Mucosa of descending colon (tissue), 3 donors: Measurements from ENCODE around the gene DYNLL1. TPM values are rescaled to one million over a fixed set of nuclear protein-coding genes. Genes with fewer than 3 reads are reported as not detected.
A peak's percentile ranks its signal among the peaks of the same experiment; 100 is the strongest.
"Not testable (repeated sequence)": the region's sequence is repeated elsewhere in the genome, so short reads cannot be mapped to it uniquely, and the experiment has no call there.

Experiments used
- ATAC-seq: fragments of 200-7000 bp; cut with Tn5 transposase; one replicate; pipeline ENCODE4 v1.9.1; 2020; ENCODE audit warnings: mild to moderate bottlenecking, moderate library complexity
- DNase-seq, 3 donors: peaks; one replicate each; pipeline ENCODE4 v3.0.0-alpha.2; 2020
- H3K36me3 ChIP-seq: fragments of 200-600 bp; one replicate; pipeline ENCODE4 v1.8.0; 2021; ENCODE audit warnings: low read depth, mild to moderate bottlenecking
- H3K4me1 ChIP-seq: fragments of 200-600 bp; one replicate; pipeline ENCODE4 v1.8.0; 2021; ENCODE audit warnings: low read depth, mild to moderate bottlenecking
- H3K4me3 ChIP-seq: fragments of 200-600 bp; one replicate; pipeline ENCODE4 v1.8.0; 2021; ENCODE audit warnings: mild to moderate bottlenecking
- H3K9me3 ChIP-seq: fragments of 200-600 bp; one replicate; pipeline ENCODE4 v1.8.0; 2021; ENCODE audit warnings: mild to moderate bottlenecking
- intact Hi-C, 2 donors: fragments of 100-400 bp; cut with DNase I in 1 of 2; cut with micrococcal nuclease in 1 of 2; formaldehyde crosslinking; loops; one replicate each; pipeline versions ENCODE4 v1.11.0 to v1.11.1; 2022; cut with DNase I, micrococcal nuclease
- long read RNA-seq, 2 donors: library from polyadenylated mRNA; unstranded; transcript quantifications; one replicate each; pipeline ENCODE4 v2.0.0, GENCODE V29; 2019 to 2021
- total RNA-seq, 3 donors: library from RNA; stranded (reverse); fragmentation: NEBNext Ultra II Directional in 2 of 3; extraction: Animal tissue kit (Norgen Biotek cat#: 25700) in 2 of 3; gene quantifications; one replicate each; pipeline versions ENCODE4 v1.2.1 to v1.2.4, GENCODE V29; 2021 to 2023
- TF ChIP-seq, protein P1 (sequence below): fragments of 200-600 bp; IDR thresholded peaks from one replicate; pipeline ENCODE4 v1.8.0; 2022; ENCODE audit warnings: antibody characterized with exemption, mild to moderate bottlenecking
- donor health status: DM: no; HTN: no; CAD: no; lungs with moderate emphysema.
- donor health status: DM: no; HTN: no; CAD: no.
- donor health status: DM: no; HTN: yes; CAD: no.

Gene DYNLL1
- total RNA-seq: 100 to 1,000 TPM; 309 to 343 (median 309) TPM
- long read RNA-seq, donor 1, transcript DYNLL1-207 (2 exons, 719 nt): minor isoform, 5 of 91 reads
- long read RNA-seq, donor 1, transcript DYNLL1-201 (3 exons, 720 nt): major isoform, 71 of 91 reads
- long read RNA-seq, donor 1, transcript DYNLL1-210 (1 exons, 670 nt): minor isoform, 8 of 91 reads
- long read RNA-seq, donor 1, partial matches to known transcripts: 0 of 91 reads
- long read RNA-seq, donor 1, other reads (novel, unspliced or antisense): 1 of 91 reads
- long read RNA-seq, donor 2, transcript DYNLL1-201 (3 exons, 720 nt): major isoform, 33 of 40 reads
- long read RNA-seq, donor 2, partial matches to known transcripts: 0 of 40 reads
- long read RNA-seq, donor 2, other reads (novel, unspliced or antisense): 0 of 40 reads

DNA sequence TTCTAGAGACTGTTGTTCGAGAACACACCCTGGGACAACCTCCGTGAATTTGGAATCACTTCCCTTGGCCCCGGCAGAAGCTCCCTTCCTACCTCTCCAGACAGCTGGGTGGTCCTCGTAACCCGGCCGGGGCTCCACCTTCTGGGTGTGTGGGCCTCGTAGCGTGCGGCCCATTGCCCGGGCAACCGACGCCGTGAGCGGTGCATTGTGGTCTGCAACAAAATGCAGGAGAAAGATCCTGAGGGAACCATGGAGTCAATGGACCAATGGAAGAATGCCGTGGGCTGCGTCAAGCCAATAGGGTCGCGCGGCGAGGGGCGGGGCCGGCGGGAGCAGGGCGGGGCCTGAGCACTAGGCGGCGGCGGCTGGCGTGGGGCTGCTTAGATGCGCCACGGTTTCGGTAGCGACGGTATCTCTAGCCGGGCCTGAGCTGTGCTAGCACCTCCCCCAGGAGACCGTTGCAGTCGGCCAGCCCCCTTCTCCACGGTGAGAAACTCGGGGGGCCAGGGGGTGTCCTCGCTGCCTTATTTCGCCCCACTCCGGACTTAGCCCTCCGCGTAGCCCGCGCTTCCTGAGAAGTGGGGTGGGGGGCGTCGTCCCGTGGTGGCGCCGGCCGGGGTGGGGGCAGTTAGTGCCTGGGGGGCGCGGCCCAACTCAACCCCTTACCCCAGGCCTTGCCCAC, at the start of gene DYNLL1:
Gene DYNLL1, plus strand, starts transcription at position 383 of the 682 bp plus-strand sequence. CDS start 309 bp downstream, outside the sequence.
- Histone ChIP-seq H3K36me3 (no peaks in the 10 kb centered on the region), H3K4me3 (peak within 1 kb of the TSS; percentile 92), H3K4me1 (peaks cover 14% of the 10 kb centered on the region), H3K9me3 (no peaks in the 10 kb centered on the region)
- DNase-seq (peak; percentile 96 to 99 (median 98)), ATAC-seq (peak; percentile 99)
- TF ChIP-seq, protein P1, sequence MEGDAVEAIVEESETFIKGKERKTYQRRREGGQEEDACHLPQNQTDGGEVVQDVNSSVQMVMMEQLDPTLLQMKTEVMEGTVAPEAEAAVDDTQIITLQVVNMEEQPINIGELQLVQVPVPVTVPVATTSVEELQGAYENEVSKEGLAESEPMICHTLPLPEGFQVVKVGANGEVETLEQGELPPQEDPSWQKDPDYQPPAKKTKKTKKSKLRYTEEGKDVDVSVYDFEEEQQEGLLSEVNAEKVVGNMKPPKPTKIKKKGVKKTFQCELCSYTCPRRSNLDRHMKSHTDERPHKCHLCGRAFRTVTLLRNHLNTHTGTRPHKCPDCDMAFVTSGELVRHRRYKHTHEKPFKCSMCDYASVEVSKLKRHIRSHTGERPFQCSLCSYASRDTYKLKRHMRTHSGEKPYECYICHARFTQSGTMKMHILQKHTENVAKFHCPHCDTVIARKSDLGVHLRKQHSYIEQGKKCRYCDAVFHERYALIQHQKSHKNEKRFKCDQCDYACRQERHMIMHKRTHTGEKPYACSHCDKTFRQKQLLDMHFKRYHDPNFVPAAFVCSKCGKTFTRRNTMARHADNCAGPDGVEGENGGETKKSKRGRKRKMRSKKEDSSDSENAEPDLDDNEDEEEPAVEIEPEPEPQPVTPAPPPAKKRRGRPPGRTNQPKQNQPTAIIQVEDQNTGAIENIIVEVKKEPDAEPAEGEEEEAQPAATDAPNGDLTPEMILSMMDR: no peak
- intact Hi-C loops: loop anchor here in 1 of 2 donors (5.0 kb wide), 1 partner anchor 41 kb away; no protein-coding TSS in a partner anchor

DNA sequence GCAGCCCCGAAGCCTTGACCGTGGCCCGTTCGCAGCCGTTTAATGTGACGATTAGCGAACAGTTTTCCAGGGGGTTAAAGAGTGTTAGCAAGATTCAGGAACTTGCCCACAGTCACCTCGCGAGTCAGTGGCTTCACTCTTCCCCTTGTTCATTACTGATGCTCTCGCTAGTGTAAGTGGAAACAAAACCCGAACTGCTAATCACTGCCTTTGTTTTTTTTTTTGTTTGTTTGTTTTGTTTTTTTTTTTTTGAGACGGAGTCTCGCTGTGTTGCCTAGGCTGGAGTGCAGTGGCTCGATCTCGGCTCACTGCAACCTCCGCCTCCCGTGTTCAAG, 49.1 kb upstream of the DYNLL1 start:
- intact Hi-C loops, H3K36me3 ChIP-seq: not testable (repeated sequence)

DNA sequence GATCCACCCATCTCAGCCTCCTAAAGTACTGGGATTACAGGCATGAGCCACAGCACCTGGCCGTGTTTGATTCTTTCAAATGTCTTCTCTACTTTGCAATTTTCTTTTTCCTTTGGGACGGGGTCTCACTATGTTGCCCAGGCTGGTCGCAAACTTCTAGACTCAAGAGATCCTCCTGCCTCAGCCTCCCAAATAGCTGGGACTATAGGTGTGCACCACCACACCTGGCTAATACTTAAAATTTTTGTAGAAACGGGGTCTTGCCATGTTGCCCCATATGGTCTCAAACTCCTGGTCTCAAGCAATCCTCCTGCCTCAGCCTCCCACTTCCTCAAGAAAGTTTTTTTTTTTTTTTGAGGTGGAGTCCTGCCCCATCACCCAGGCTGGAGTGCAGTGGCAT, 47.9 kb upstream of the DYNLL1 start:
- intact Hi-C loops: no loop called here
- ATAC-seq (no peak), DNase-seq (no peak)

More for the DNA sequence above, 49.1 kb upstream of the DYNLL1 start:
- Histone ChIP-seq H3K4me1 (peaks cover 21% of the 10 kb centered on the region), H3K4me3 (peak overlapping the region; percentile 58)
- not testable (repeated sequence) for H3K9me3 ChIP-seq, ATAC-seq, DNase-seq

DNA sequence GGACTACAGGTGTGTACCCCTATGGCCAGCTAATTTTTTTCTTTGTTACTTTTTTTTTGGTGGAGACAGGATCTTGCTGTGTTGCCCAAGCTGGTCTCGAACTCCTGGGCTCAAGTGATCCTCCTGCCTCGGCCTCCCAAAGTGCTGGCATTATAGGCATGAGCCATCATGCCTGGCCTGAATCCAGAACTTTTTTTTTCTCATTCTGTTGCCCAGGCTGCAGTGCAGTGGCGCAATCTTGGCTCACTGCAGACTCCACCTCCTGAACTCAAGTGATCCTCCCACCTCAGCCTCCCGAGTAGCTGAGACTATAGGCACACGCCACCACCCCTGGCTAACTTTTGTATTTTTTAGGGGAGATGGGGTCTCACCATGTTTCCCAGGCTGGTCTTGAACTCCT, 43.4 kb upstream of the DYNLL1 start:
- DNase-seq, intact Hi-C loops, ATAC-seq, H3K4me1 ChIP-seq, H3K9me3 ChIP-seq, H3K36me3 ChIP-seq, H3K4me3 ChIP-seq: not testable (repeated sequence)

More for the DNA sequence above, 47.9 kb upstream of the DYNLL1 start:
- Histone ChIP-seq H3K9me3 (no peaks in the 10 kb centered on the region), H3K4me1 (peaks cover 21% of the 10 kb centered on the region), H3K4me3 (no peak overlapping the region), H3K36me3 (no peaks in the 10 kb centered on the region)
- TF ChIP-seq, protein P1: no peak

DNA sequence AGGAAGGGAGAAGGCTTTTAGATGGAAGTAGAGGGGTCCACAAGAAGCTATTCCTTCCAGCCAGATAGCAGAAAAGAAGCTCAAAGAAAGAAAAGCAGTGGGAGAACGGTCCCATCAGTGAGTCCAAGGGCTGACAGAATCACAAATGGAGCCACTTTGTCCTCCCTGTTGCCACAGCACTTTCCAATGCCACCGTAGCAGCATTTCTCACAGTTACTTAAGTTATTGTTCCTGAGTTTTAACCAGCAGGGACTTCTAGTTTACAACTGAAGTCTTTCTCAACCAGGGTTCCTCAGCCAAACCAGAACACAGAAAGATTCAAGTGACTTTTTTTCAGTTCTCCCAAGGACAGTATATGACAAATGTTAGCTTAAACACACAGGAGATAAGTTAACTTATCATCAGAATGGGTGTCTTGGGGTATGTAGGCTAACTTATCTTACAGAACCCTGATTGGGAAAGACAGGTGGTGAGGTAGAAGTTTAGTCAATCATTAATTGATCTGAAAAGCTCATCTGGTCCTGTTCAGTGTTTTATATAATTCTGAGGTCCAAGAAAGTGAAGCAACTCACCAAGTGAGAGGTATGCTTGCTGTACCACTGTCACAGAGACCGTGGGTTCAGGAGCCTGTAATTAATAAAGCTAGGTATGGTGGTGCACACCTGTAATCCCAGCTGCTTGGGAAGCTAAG, 42.7 kb upstream of the DYNLL1 start:
- ATAC-seq (no peak), DNase-seq (no peak)
- intact Hi-C loops: no loop called here
- H3K36me3 ChIP-seq: no peaks in the 10 kb centered on the region
- TF ChIP-seq, protein P1: no peak
- H3K4me1 ChIP-seq: no peaks in the 10 kb centered on the region
- H3K4me3 ChIP-seq: no peak overlapping the region
- no peaks in the 10 kb centered on the region for H3K9me3 ChIP-seq

GRCh38 chr12:120453977-120454376, 41.9 kb upstream of the DYNLL1 start:
- TF ChIP-seq, protein P1: peak; percentile 24
- intact Hi-C loops: no loop called here
- ATAC-seq (peak; percentile 79), DNase-seq (no peak)
- Histone ChIP-seq H3K4me1 (no peaks in the 10 kb centered on the region), H3K4me3 (no peak overlapping the region), H3K36me3 (peaks cover 1% of the 10 kb centered on the region), H3K9me3 (no peaks in the 10 kb centered on the region)
